ENCODE data around the gene EXOC1. TPM values are rescaled to one million over a fixed set of nuclear protein-coding genes. Genes with fewer than 3 reads are reported as not detected.

Gene EXOC1
- polyA plus RNA-seq, 1 donor (not counting 4 experiments of a cell fraction or from before 2014, with no cell fraction given): 32.4 TPM

DNA sequence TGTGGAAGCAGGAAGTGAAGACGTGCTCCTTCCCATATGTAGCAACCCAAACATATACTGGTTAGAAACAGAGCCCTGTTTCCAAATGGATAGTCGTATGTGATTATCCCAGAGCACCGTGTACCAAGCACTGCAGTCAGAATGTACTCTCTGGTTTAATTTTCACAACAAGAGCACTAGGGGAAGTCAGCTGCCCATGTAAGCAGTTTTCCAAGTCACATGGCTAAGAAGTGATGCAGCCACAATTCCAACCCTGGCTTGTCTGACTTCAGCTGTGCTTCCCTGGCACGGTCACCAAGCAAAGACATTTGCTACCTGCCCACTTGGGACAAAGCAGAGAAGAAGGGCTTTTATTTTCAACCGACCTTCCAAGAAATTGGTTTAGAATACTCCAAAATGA is 67.1 kb downstream of the EXOC1 start:
- Histone ChIP-seq H3K79me2 (ENCODE audit: control insufficient read depth, insufficient read depth, low read length) (no peaks in the 10 kb centered on the region), H4K20me1 (ENCODE audit: control insufficient read depth, extremely low read depth, insufficient read depth, low read length) (no peaks in the 10 kb centered on the region)
- dilution Hi-C loops (cut with MboI; ENCODE audit: extremely low pct_ligation_motif_present, low sequenced_read_pairs): no loop called here

DNA sequence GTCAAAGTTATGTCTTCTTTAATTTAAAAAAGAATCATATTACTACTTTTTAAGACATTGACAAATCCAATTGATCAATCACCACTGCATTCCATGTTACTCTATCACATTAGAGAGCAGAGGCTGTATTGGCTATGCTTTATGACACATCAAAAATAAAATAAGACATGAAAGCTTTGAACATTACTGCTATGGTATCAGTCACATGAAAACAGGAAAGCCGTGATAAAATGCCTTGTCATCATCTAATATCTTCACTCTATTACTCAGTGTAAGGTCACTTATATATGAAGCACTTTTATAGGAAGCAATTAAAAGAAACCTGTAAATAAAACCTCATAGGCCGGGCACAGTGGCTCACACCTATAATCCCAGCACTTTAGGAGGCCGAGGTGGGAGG is 67.6 kb downstream of the EXOC1 start:
- TF ChIP-seq EZH2 (IDR thresholded peaks at IDR 0.05; ENCODE audit: low read length): no peak
- TF ChIP-seq, protein P1, sequence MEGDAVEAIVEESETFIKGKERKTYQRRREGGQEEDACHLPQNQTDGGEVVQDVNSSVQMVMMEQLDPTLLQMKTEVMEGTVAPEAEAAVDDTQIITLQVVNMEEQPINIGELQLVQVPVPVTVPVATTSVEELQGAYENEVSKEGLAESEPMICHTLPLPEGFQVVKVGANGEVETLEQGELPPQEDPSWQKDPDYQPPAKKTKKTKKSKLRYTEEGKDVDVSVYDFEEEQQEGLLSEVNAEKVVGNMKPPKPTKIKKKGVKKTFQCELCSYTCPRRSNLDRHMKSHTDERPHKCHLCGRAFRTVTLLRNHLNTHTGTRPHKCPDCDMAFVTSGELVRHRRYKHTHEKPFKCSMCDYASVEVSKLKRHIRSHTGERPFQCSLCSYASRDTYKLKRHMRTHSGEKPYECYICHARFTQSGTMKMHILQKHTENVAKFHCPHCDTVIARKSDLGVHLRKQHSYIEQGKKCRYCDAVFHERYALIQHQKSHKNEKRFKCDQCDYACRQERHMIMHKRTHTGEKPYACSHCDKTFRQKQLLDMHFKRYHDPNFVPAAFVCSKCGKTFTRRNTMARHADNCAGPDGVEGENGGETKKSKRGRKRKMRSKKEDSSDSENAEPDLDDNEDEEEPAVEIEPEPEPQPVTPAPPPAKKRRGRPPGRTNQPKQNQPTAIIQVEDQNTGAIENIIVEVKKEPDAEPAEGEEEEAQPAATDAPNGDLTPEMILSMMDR (optimal IDR thresholded peaks at IDR 0.05 in 1 of 3, IDR thresholded peaks at IDR 0.05 in 1 of 3, conservative IDR thresholded peaks at IDR 0.05 in 1 of 3; ENCODE audit: extremely low read depth in 1 of 3, insufficient read depth in 2 of 3, low read length in 3 of 3): no peak
- Histone ChIP-seq H4K20me1 (ENCODE audit: control insufficient read depth, extremely low read depth, insufficient read depth, low read length) (no peaks in the 10 kb centered on the region), H3K4me1 (ENCODE audit: control insufficient read depth, extremely low read depth, insufficient read depth, low read length) (no peaks in the 10 kb centered on the region), H3K27ac (ENCODE audit: control insufficient read depth, insufficient read depth, low read length) (no peak overlapping the region), H3K36me3 (ENCODE audit: control insufficient read depth in 2 of 2, extremely low read depth in 1 of 2, insufficient read depth in 2 of 2, low read length in 2 of 2) (no peaks in the 10 kb centered on the region), H3K27me3 (ENCODE audit: control insufficient read depth, extremely low read depth, insufficient read depth, low read length) (no peaks in the 10 kb centered on the region), H3K4me2 (ENCODE audit: control insufficient read depth, extremely low read depth, insufficient read depth, low read depth, low read length) (no peak overlapping the region), H3K9ac (ENCODE audit: control insufficient read depth, extremely low read depth, insufficient read depth, low read length) (no peak overlapping the region), H3K9me1 (ENCODE audit: control insufficient read depth, extremely low read depth, insufficient read depth, low read length) (no peaks in the 10 kb centered on the region), H3K9me3 (ENCODE audit: control insufficient read depth, low read depth, low read length) (no peaks in the 10 kb centered on the region), H3K79me2 (ENCODE audit: control insufficient read depth, insufficient read depth, low read length) (no peaks in the 10 kb centered on the region), H2AFZ (ENCODE audit: control insufficient read depth, low read length) (no peak overlapping the region), H3K4me3 (ENCODE audit: control insufficient read depth in 2 of 3, extremely low read depth in 1 of 3, insufficient read depth in 2 of 3, low read depth in 1 of 3, low read length in 3 of 3) (no peak overlapping the region)
- DNase-seq (ENCODE audit: low read depth, low spot score) (no peak), FAIRE-seq (no peak)
- dilution Hi-C loops (cut with MboI; ENCODE audit: extremely low pct_ligation_motif_present, low sequenced_read_pairs): no loop called here

More for the DNA sequence above, 67.1 kb downstream of the EXOC1 start:
- no peaks in the 10 kb centered on the region for H3K9me1 ChIP-seq (ENCODE audit: control insufficient read depth, extremely low read depth, insufficient read depth, low read length)
- H3K9ac ChIP-seq (ENCODE audit: control insufficient read depth, extremely low read depth, insufficient read depth, low read length): no peak overlapping the region
- no peaks in the 10 kb centered on the region for H3K36me3 ChIP-seq (ENCODE audit: control insufficient read depth in 2 of 2, extremely low read depth in 1 of 2, insufficient read depth in 2 of 2, low read length in 2 of 2)
- H3K4me2 ChIP-seq (ENCODE audit: control insufficient read depth, extremely low read depth, insufficient read depth, low read depth, low read length): no peak overlapping the region
- DNase-seq (ENCODE audit: low read depth, low spot score) (no peak), FAIRE-seq (no peak)
- TF ChIP-seq, protein P1 (optimal IDR thresholded peaks at IDR 0.05 in 1 of 3, IDR thresholded peaks at IDR 0.05 in 1 of 3, conservative IDR thresholded peaks at IDR 0.05 in 1 of 3; ENCODE audit: extremely low read depth in 1 of 3, insufficient read depth in 2 of 3, low read length in 3 of 3): no peak
- TF ChIP-seq EZH2 (IDR thresholded peaks at IDR 0.05; ENCODE audit: low read length): no peak
- no peaks in the 10 kb centered on the region for H3K4me1 ChIP-seq (ENCODE audit: control insufficient read depth, extremely low read depth, insufficient read depth, low read length)
- no peak overlapping the region for H3K27ac ChIP-seq (ENCODE audit: control insufficient read depth, insufficient read depth, low read length)
- H3K4me3 ChIP-seq (ENCODE audit: control insufficient read depth in 2 of 3, extremely low read depth in 1 of 3, insufficient read depth in 2 of 3, low read depth in 1 of 3, low read length in 3 of 3): no peak overlapping the region
- H3K27me3 ChIP-seq (ENCODE audit: control insufficient read depth, extremely low read depth, insufficient read depth, low read length): no peaks in the 10 kb centered on the region
- H2AFZ ChIP-seq (ENCODE audit: control insufficient read depth, low read length): no peak overlapping the region
- H3K9me3 ChIP-seq (ENCODE audit: control insufficient read depth, low read depth, low read length): no peaks in the 10 kb centered on the region
